HepG2 (cell line): ENCODE measurements around the gene MRPS7. TPM values are rescaled to one million over a fixed set of nuclear protein-coding genes. Genes with fewer than 3 reads are reported as not detected.

Experiments used
- FOXJ3 ChIP-seq: sonication (generic); formaldehyde crosslinking; IDR thresholded peaks from 2 replicates; pipeline ENCODE4 v1.4.0; 2020; ENCODE audit warnings: missing genetic modification reagents, mild to moderate bottlenecking, borderline replicate concordance
- HES4 ChIP-seq: sonication (generic); formaldehyde crosslinking; IDR thresholded peaks from 2 replicates; pipeline ENCODE4 v1.9.0; 2021; ENCODE audit warnings: mild to moderate bottlenecking, missing genetic modification reagents, borderline replicate concordance
- MEIS2 ChIP-seq: sonication (generic); formaldehyde crosslinking; IDR thresholded peaks from 2 replicates; pipeline ENCODE4 v1.9.0; 2021; ENCODE audit warnings: mild to moderate bottlenecking, missing genetic modification reagents
- PAF1 ChIP-seq: IDR thresholded peaks from 2 replicates; pipeline ENCODE4 v1.6.1; 2016; ENCODE audit warnings: missing genetic modification reagents, missing compliant biosample characterization
- ZHX2 ChIP-seq, 2 experiments: sonication (generic) in 1 of 2; formaldehyde crosslinking in 1 of 2; IDR thresholded peaks; 2 replicates each; pipeline versions ENCODE4 v1.6.1 to v1.9.0; 2014 to 2022; ENCODE audit warnings: antibody characterized with exemption in 1 of 2, borderline replicate concordance in 1 of 2, inconsistent platforms in 1 of 2, low read depth in 1 of 2, missing genetic modification reagents in 1 of 2
- ZNF546 ChIP-seq: sonication (generic); formaldehyde crosslinking; conservative IDR thresholded peaks from 2 replicates; pipeline ENCODE4 v1.8.1; 2023; ENCODE audit warnings: mild to moderate bottlenecking, missing genetic modification reagents
- ZNF790 ChIP-seq: sonication (generic); formaldehyde crosslinking; IDR thresholded peaks from 2 replicates; pipeline ENCODE4 v1.8.0; 2022; ENCODE audit warnings: missing genetic modification reagents, mild to moderate bottlenecking, borderline replicate concordance
- polyA plus RNA-seq, 8 experiments: library from polyadenylated mRNA; depleted of rRNA in 3 of 8; stranded (reverse) in 7 of 8; unstranded in 1 of 8; fragments of >200 nt; fragmentation: Illumina TruSeq in 4 of 8; extraction: Trizol in 4 of 8; gene quantifications; 2 replicates each; pipeline versions ENCODE4 v1.2.1 to v1.2.3, GENCODE V29; 2011 to 2016; ENCODE audit warnings: low read depth in 4 of 8, missing spikeins in 1 of 8, mixed read lengths in 1 of 8; ENCODE audit not compliant: insufficient read depth in 1 of 8
- total RNA-seq, 5 experiments: library from RNA; depleted of rRNA; stranded (reverse); fragments of >200 nt; fragmentation: Illumina TruSeq; extraction: Trizol; gene quantifications; 2 replicates each; pipeline ENCODE4 v1.2.3, GENCODE V29; 2016; ENCODE audit warnings: low read depth in 1 of 5
- TF ChIP-seq, protein P1 (sequence below): sonication (generic); formaldehyde crosslinking; IDR thresholded peaks from 2 replicates; pipeline ENCODE4 v1.4.0; 2020; ENCODE audit warnings: mild to moderate bottlenecking, missing genetic modification reagents
- TF ChIP-seq, protein P2 (sequence below): IDR thresholded peaks from 2 replicates; pipeline ENCODE4 v1.6.1; 2016; ENCODE audit warnings: mild to moderate bottlenecking, missing biosample characterization, missing genetic modification reagents
- TF ChIP-seq, protein P3 (sequence below): sonication (generic); formaldehyde crosslinking; IDR thresholded peaks from 2 replicates; pipeline ENCODE4 v1.4.0; 2020; ENCODE audit warnings: mild to moderate bottlenecking, missing genetic modification reagents

MRPS7 gene
- total and polyA plus RNA-seq, 2 of the 13 experiments (the other 11 are each of a cell fraction or from before 2014, with no cell fraction given), result 97.0 to 162 TPM

- TF ChIP-seq ZHX2 (IDR thresholded peaks at IDR 0.05; ENCODE audit: low read depth) (no peak), ZHX2 (CRISPR knock-in tag; IDR thresholded peaks at IDR 0.05; ENCODE audit: borderline replicate concordance) (no peak; the same call in 1 of the 2 replicates), PAF1 (CRISPR knock-in tag) (no peak), HES4 (CRISPR knock-in tag) (0 out of 2 replicates have a peak, but pooled peaks have one; percentile 18), MEIS2 (CRISPR knock-in tag) (peak; percentile 34), ZNF546 (CRISPR knock-in tag) (peak; percentile 82; the same call in 1 of the 2 replicates), ZNF790 (CRISPR knock-in tag) (no peak; the same call in 1 of the 2 replicates), FOXJ3 (CRISPR knock-in tag) (0 out of 2 replicates have a peak, but pooled peaks have one; percentile 47)
- TF ChIP-seq, protein P1, sequence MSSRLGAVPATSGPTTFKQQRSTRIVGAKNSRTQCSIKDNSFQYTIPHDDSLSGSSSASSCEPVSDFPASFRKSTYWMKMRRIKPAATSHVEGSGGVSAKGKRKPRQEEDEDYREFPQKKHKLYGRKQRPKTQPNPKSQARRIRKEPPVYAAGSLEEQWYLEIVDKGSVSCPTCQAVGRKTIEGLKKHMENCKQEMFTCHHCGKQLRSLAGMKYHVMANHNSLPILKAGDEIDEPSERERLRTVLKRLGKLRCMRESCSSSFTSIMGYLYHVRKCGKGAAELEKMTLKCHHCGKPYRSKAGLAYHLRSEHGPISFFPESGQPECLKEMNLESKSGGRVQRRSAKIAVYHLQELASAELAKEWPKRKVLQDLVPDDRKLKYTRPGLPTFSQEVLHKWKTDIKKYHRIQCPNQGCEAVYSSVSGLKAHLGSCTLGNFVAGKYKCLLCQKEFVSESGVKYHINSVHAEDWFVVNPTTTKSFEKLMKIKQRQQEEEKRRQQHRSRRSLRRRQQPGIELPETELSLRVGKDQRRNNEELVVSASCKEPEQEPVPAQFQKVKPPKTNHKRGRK (CRISPR knock-in tag), result peak; percentile 65; the same call in 1 of the 2 replicates
- TF ChIP-seq, protein P2, sequence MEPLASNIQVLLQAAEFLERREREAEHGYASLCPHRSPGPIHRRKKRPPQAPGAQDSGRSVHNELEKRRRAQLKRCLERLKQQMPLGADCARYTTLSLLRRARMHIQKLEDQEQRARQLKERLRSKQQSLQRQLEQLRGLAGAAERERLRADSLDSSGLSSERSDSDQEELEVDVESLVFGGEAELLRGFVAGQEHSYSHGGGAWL, result no peak
- TF ChIP-seq, protein P3, sequence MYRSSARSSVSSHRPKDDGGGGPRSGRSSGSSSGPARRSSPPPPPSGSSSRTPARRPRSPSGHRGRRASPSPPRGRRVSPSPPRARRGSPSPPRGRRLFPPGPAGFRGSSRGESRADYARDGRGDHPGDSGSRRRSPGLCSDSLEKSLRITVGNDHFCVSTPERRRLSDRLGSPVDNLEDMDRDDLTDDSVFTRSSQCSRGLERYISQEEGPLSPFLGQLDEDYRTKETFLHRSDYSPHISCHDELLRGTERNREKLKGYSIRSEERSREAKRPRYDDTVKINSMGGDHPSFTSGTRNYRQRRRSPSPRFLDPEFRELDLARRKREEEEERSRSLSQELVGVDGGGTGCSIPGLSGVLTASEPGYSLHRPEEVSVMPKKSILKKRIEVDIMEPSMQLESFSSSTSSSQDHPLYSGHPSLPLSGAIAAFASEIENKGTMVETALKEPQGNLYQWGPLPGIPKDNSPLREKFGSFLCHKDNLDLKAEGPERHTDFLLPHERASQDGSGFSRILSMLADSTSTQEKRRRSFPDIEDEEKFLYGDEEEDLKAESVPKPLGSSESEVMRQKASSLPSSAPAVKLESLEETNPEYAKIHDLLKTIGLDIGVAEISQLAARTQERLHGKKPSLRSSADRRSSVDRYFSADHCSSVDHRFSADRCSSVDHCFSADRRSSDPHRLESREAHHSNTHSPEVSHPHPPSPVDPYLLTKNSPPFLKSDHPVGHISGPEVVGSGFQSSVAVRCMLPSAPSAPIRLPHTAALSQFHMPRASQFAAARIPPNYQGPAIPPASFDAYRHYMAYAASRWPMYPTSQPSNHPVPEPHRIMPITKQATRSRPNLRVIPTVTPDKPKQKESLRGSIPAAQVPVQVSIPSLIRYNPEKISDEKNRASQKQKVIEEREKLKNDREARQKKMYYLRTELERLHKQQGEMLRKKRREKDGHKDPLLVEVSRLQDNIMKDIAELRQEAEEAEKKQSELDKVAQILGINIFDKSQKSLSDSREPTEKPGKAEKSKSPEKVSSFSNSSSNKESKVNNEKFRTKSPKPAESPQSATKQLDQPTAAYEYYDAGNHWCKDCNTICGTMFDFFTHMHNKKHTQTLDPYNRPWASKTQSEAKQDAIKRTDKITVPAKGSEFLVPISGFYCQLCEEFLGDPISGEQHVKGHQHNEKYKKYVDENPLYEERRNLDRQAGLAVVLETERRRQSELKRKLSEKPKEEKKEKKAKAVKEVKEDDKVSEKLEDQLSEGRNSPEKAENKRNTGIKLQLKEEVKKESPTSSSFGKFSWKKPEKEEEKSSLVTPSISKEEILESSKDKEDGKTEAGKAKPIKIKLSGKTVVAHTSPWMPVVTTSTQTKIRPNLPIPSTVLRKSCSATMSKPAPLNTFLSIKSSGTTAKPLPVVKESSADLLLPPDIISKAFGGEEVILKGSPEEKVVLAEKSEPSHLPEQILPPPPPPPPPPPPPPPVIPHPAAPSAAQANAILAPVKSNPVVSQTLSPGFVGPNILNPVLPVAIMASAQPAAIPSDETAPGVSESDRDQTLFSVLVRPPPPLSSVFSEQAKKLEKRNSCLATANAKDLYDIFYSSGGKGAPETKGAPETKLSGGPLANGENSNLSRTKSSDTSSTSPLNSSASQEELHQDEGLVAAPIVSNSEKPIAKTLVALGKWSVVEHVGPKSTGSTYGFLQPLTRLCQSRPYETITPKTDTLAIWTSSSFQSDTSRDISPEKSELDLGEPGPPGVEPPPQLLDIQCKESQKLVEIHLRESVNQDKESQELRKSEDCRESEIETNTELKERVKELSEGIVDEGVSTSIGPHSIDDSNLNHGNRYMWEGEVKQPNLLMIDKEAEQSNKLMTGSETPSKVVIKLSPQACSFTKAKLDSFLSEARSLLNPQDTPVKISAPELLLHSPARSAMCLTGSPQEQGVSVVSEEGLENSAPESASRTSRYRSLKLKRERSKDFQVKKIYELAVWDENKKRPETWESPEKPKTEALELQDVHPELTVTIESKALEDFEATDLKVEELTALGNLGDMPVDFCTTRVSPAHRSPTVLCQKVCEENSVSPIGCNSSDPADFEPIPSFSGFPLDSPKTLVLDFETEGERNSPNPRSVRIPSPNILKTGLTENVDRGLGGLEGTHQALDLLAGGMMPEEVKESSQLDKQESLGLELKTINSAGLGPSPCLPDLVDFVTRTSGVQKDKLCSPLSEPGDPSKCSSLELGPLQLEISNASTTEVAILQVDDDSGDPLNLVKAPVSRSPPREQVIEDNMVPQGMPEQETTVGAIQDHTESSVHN, result peak; percentile 90; the same call in 1 of the 2 replicates
Measured at GRCh38 chr17:75308732-75309629, 47.3 kb downstream of the MRPS7 start (continued).
